ENCODE data around the gene TMEM51. TPM values are rescaled to one million over a fixed set of nuclear protein-coding genes. Genes with fewer than 3 reads are reported as not detected.

Gene TMEM51
- total and polyA plus RNA-seq, 10 of the 15 experiments (the other 5 are each of a cell fraction or from before 2014, with no cell fraction given), result 0.55 to 4.8 (median 3.1) TPM

DNA sequence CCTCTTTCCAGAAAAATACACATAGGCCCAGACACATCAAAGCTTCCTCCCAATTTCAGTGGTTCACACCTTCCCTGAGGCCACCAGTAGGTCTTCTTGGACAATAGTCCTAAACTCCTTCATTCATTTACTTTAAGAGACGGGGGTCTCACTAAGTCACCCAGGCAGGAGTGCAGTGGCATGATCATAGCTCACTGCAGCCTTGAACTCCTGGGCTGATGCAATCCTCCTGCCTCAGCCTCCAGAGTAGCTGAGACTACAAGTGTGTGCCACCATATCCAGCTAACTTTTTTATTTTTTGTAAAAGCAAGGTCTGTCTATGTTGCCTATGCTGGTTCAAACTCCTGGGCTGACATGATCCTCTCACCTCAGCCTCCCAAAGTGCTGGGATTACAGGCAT, 85.2 kb downstream of the TMEM51 start:
- TF ChIP-seq IKZF2 (IDR thresholded peaks at IDR 0.05) (no peak), EGR1 (IDR thresholded peaks at IDR 0.05; ENCODE audit: borderline replicate concordance in 1 of 2, low read depth in 2 of 2, low read length in 2 of 2) (no peak), KLF5 (IDR thresholded peaks at IDR 0.05; ENCODE audit: partially characterized antibody) (no peak), BMI1 (IDR thresholded peaks at IDR 0.05; ENCODE audit: borderline replicate concordance) (no peak), JUND (IDR thresholded peaks at IDR 0.05; ENCODE audit: low read depth, low read length) (no peak), CREB1 (IDR thresholded peaks at IDR 0.05; ENCODE audit: low read depth) (no peak), RAD51 (IDR thresholded peaks at IDR 0.05) (no peak)
- TF ChIP-seq, protein P1, sequence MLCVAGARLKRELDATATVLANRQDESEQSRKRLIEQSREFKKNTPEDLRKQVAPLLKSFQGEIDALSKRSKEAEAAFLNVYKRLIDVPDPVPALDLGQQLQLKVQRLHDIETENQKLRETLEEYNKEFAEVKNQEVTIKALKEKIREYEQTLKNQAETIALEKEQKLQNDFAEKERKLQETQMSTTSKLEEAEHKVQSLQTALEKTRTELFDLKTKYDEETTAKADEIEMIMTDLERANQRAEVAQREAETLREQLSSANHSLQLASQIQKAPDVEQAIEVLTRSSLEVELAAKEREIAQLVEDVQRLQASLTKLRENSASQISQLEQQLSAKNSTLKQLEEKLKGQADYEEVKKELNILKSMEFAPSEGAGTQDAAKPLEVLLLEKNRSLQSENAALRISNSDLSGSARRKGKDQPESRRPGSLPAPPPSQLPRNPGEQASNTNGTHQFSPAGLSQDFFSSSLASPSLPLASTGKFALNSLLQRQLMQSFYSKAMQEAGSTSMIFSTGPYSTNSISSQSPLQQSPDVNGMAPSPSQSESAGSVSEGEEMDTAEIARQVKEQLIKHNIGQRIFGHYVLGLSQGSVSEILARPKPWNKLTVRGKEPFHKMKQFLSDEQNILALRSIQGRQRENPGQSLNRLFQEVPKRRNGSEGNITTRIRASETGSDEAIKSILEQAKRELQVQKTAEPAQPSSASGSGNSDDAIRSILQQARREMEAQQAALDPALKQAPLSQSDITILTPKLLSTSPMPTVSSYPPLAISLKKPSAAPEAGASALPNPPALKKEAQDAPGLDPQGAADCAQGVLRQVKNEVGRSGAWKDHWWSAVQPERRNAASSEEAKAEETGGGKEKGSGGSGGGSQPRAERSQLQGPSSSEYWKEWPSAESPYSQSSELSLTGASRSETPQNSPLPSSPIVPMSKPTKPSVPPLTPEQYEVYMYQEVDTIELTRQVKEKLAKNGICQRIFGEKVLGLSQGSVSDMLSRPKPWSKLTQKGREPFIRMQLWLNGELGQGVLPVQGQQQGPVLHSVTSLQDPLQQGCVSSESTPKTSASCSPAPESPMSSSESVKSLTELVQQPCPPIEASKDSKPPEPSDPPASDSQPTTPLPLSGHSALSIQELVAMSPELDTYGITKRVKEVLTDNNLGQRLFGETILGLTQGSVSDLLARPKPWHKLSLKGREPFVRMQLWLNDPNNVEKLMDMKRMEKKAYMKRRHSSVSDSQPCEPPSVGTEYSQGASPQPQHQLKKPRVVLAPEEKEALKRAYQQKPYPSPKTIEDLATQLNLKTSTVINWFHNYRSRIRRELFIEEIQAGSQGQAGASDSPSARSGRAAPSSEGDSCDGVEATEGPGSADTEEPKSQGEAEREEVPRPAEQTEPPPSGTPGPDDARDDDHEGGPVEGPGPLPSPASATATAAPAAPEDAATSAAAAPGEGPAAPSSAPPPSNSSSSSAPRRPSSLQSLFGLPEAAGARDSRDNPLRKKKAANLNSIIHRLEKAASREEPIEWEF (IDR thresholded peaks at IDR 0.05; ENCODE audit: insufficient replicate concordance, low read depth, low read length), result no peak
- TF ChIP-seq, protein P2, sequence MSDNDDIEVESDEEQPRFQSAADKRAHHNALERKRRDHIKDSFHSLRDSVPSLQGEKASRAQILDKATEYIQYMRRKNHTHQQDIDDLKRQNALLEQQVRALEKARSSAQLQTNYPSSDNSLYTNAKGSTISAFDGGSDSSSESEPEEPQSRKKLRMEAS (IDR thresholded peaks at IDR 0.05; ENCODE audit: low read depth, low read length), result no peak
- TF ChIP-seq, protein P3, sequence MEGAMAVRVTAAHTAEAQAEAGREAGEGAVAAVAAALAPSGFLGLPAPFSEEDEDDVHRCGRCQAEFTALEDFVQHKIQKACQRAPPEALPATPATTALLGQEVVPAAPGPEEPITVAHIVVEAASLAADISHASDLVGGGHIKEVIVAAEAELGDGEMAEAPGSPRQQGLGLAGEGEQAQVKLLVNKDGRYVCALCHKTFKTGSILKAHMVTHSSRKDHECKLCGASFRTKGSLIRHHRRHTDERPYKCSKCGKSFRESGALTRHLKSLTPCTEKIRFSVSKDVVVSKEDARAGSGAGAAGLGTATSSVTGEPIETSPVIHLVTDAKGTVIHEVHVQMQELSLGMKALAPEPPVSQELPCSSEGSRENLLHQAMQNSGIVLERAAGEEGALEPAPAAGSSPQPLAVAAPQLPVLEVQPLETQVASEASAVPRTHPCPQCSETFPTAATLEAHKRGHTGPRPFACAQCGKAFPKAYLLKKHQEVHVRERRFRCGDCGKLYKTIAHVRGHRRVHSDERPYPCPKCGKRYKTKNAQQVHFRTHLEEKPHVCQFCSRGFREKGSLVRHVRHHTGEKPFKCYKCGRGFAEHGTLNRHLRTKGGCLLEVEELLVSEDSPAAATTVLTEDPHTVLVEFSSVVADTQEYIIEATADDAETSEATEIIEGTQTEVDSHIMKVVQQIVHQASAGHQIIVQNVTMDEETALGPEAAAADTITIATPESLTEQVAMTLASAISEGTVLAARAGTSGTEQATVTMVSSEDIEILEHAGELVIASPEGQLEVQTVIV (IDR thresholded peaks at IDR 0.05; ENCODE audit: borderline replicate concordance, partially characterized antibody), result no peak
- H2AFZ ChIP-seq (ENCODE audit: control insufficient read depth, low read depth, low read length), result no peak overlapping the region
- H3K4me2 ChIP-seq (ENCODE audit: control insufficient read depth, insufficient read depth), result no peak overlapping the region
- ChIA-PET CTCF (no interaction called here), POLR2A (interaction anchor here (0.5 to 3.1 kb wide), 3 partner anchors 9 to 74 kb away, joined by 3 to 18 read pairs (median 5); partner anchors contain the start of gene FHAD1), RAD21 (ENCODE audit: unreplicated experiment) (interaction anchor here (1.2 to 2.1 kb wide), 4 partner anchors 9 to 33 kb away, joined by 3 to 6 read pairs (median 4); partner anchors contain the start of gene FHAD1), SMC1A (ENCODE audit: uncharacterized antibody, unreplicated experiment) (interaction anchor here (2.7 kb wide), 1 partner anchor 15 kb away, joined by 15 read pairs; no protein-coding TSS in a partner anchor)
- H3K9me3 ChIP-seq (replicated peaks; ENCODE audit: control insufficient read depth, insufficient read depth, low read length), result no peaks in the 10 kb centered on the region
- ATAC-seq (no peak), DNase-seq (ENCODE audit: low read depth, low spot score) (no peak), FAIRE-seq (no peak)
- no peak overlapping the region for H3K27ac ChIP-seq (ENCODE audit: control insufficient read depth, insufficient read depth)
- H3K9ac ChIP-seq (ENCODE audit: control insufficient read depth, insufficient read depth, low read length), result no peak overlapping the region
- no peaks in the 10 kb centered on the region for H3K79me2 ChIP-seq (ENCODE audit: control insufficient read depth, insufficient read depth, low read length)
- no peak overlapping the region for H3K4me3 ChIP-seq
- in situ Hi-C loops (cut with MboI), result no loop called here
- no peaks in the 10 kb centered on the region; the same call in 1 of the 2 replicates for H3K4me1 ChIP-seq (ENCODE audit: control insufficient read depth, insufficient read depth, low read length)
- no peaks in the 10 kb centered on the region for H3K36me3 ChIP-seq (ENCODE audit: control insufficient read depth in 2 of 2, insufficient read depth in 2 of 2, low read length in 1 of 2)
- BruUV-seq (replicated peaks), result no TSS peak
- 0% methylated on average over 1 of the region's 1 CpG for WGBS (ENCODE audit: insufficient coverage, insufficient replicate concordance, low lambda C conversion rate, missing lambda C conversion rate)
- intact Hi-C loops (cut with micrococcal nuclease; ENCODE audit: unreplicated experiment), result no loop called here
- no peaks in the 10 kb centered on the region for H3K27me3 ChIP-seq (replicated peaks in 1 of 2; ENCODE audit: control insufficient read depth in 2 of 2, insufficient read depth in 2 of 2, low read length in 1 of 2)
- H4K20me1 ChIP-seq (ENCODE audit: control insufficient read depth, insufficient read depth), result no peaks in the 10 kb centered on the region

Data from GM12878 (cell line).